ENCODE measurements around the gene HBEGF.

DNA sequence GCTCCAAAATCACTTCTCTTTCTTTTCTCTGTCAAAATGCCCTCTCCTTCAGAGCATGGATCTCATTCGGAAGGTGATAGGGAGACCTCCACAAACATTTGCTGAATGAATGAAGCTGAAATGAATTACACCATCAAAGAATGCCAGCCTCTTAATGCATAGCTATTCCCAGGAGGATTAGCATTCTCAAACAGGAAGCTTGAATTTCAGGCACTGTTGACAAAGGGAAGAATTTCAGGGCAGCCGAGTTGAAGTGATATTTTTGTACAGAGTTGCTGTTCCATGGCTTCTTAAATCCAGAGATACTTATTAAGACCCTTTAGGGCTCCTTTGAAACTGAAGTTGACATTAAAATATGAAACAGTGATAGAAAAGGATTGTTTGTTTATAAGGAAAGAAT, 18.8 kb downstream of the HBEGF start:
- TF ChIP-seq, protein P1, sequence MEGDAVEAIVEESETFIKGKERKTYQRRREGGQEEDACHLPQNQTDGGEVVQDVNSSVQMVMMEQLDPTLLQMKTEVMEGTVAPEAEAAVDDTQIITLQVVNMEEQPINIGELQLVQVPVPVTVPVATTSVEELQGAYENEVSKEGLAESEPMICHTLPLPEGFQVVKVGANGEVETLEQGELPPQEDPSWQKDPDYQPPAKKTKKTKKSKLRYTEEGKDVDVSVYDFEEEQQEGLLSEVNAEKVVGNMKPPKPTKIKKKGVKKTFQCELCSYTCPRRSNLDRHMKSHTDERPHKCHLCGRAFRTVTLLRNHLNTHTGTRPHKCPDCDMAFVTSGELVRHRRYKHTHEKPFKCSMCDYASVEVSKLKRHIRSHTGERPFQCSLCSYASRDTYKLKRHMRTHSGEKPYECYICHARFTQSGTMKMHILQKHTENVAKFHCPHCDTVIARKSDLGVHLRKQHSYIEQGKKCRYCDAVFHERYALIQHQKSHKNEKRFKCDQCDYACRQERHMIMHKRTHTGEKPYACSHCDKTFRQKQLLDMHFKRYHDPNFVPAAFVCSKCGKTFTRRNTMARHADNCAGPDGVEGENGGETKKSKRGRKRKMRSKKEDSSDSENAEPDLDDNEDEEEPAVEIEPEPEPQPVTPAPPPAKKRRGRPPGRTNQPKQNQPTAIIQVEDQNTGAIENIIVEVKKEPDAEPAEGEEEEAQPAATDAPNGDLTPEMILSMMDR (IDR thresholded peaks at IDR 0.05; ENCODE audit: low read length): no peak
- TF ChIP-seq EZH2 (IDR thresholded peaks at IDR 0.05; ENCODE audit: borderline replicate concordance, low read length): no peak
